H9 (cell line): Measurements from ENCODE around the gene STOX2. TPM values are rescaled to one million over a fixed set of nuclear protein-coding genes. Genes with fewer than 3 reads are reported as not detected.

Experiments
- DNase-seq: peaks from one replicate; pipeline ENCODE4 v3.0.0-alpha.2; 2017
- H2AFZ ChIP-seq: one replicate; pipeline ENCODE4 v1.6.1; 2013; ENCODE audit warnings: mild to moderate bottlenecking, low read length, control low read depth, moderate library complexity
- H2AK5ac ChIP-seq: 2 replicates; pipeline ENCODE4 v1.6.1; 2013; ENCODE audit warnings: low read length, control low read depth, mixed read lengths; ENCODE audit not compliant: insufficient read length
- H2BK120ac ChIP-seq: one replicate; pipeline ENCODE4 v1.6.1; 2013; ENCODE audit warnings: low read depth, mild to moderate bottlenecking, low read length, control low read depth, inconsistent platforms; ENCODE audit not compliant: poor library complexity, severe bottlenecking
- H2BK12ac ChIP-seq: 2 replicates; pipeline ENCODE4 v1.6.1; 2013; ENCODE audit warnings: low read length, control low read depth, mixed read lengths, low read depth; ENCODE audit not compliant: insufficient read length
- H2BK15ac ChIP-seq: 2 replicates; pipeline ENCODE4 v1.6.1; 2013; ENCODE audit warnings: low read depth, low read length, control low read depth
- H2BK20ac ChIP-seq: one replicate; pipeline ENCODE4 v1.6.1; 2013; ENCODE audit warnings: low read depth, mild to moderate bottlenecking, low read length, control low read depth, inconsistent platforms; ENCODE audit not compliant: poor library complexity, severe bottlenecking
- H2BK5ac ChIP-seq: 2 replicates; pipeline ENCODE4 v1.6.1; 2013; ENCODE audit warnings: low read length, control low read depth, mixed read lengths; ENCODE audit not compliant: insufficient read length
- H3K14ac ChIP-seq: 2 replicates; pipeline ENCODE4 v1.6.1; 2013; ENCODE audit warnings: low read length, control low read depth; ENCODE audit not compliant: insufficient read depth
- H3K18ac ChIP-seq: 2 replicates; pipeline ENCODE4 v1.6.1; 2013; ENCODE audit warnings: low read depth, mild to moderate bottlenecking, mixed read lengths, low read length, control low read depth; ENCODE audit not compliant: insufficient read length
- H3K23ac ChIP-seq: 2 replicates; pipeline ENCODE4 v1.6.1; 2013; ENCODE audit warnings: low read length, control low read depth, mixed read lengths, low read depth; ENCODE audit not compliant: insufficient read length
- H3K23me2 ChIP-seq: 2 replicates; pipeline ENCODE4 v1.6.1; 2013; ENCODE audit warnings: low read depth, mild to moderate bottlenecking, mixed read lengths, low read length, control low read depth; ENCODE audit not compliant: insufficient read length, poor library complexity, severe bottlenecking
- H3K27ac ChIP-seq: 2 replicates; pipeline ENCODE4 v1.5.1; 2013; ENCODE audit warnings: low read length, control low read depth, mixed read lengths, low read depth; ENCODE audit not compliant: insufficient read length
- H3K27me3 ChIP-seq: 2 replicates; pipeline ENCODE4 v1.6.1; 2013; ENCODE audit warnings: low read length, control low read depth, inconsistent platforms; ENCODE audit not compliant: insufficient read depth
- H3K4ac ChIP-seq: 2 replicates; pipeline ENCODE4 v1.6.1; 2013; ENCODE audit warnings: low read depth, mild to moderate bottlenecking, control low read depth, inconsistent platforms, low read length, moderate library complexity
- H3K4me1 ChIP-seq: 2 replicates; pipeline ENCODE4 v1.6.1; 2013; ENCODE audit warnings: low read length, control low read depth, inconsistent platforms; ENCODE audit not compliant: insufficient read depth
- H3K4me2 ChIP-seq: 2 replicates; pipeline ENCODE4 v1.6.1; 2013; ENCODE audit warnings: low read length, control low read depth, mixed read lengths; ENCODE audit not compliant: insufficient read length, insufficient read depth
- H3K56ac ChIP-seq: 2 replicates; pipeline ENCODE4 v1.6.1; 2013; ENCODE audit warnings: low read depth, mild to moderate bottlenecking, mixed read lengths, low read length, control low read depth; ENCODE audit not compliant: insufficient read length
- H3K79me1 ChIP-seq: 2 replicates; pipeline ENCODE4 v1.6.1; 2013; ENCODE audit warnings: low read depth, mild to moderate bottlenecking, moderate library complexity, low read length, control low read depth, inconsistent platforms; ENCODE audit not compliant: insufficient read depth, poor library complexity, severe bottlenecking
- H3K79me2 ChIP-seq: 2 replicates; pipeline ENCODE4 v1.6.1; 2013; ENCODE audit warnings: low read length, control low read depth, inconsistent platforms; ENCODE audit not compliant: insufficient read depth
- H3K9ac ChIP-seq: 2 replicates; pipeline ENCODE4 v1.6.1; 2013; ENCODE audit warnings: low read length, control low read depth, mixed read lengths; ENCODE audit not compliant: insufficient read length; ENCODE audit errors: extremely low read depth
- H3K9me3 ChIP-seq: one replicate; pipeline ENCODE4 v1.6.1; 2013; ENCODE audit warnings: low read depth, low read length, inconsistent platforms; ENCODE audit not compliant: control insufficient read depth
- H3T11ph ChIP-seq: one replicate; pipeline ENCODE4 v1.6.1; 2013; ENCODE audit warnings: mild to moderate bottlenecking, low read length, control low read depth, inconsistent platforms
- H4K20me1 ChIP-seq: one replicate; pipeline ENCODE4 v1.6.1; 2013; ENCODE audit not compliant: control insufficient read depth, insufficient read length, insufficient read depth
- H4K5ac ChIP-seq: 2 replicates; pipeline ENCODE4 v1.6.1; 2013; ENCODE audit warnings: low read depth, mild to moderate bottlenecking, mixed read lengths, low read length, control low read depth; ENCODE audit not compliant: insufficient read length
- H4K8ac ChIP-seq: replicated peaks from 2 replicates; pipeline ENCODE4 v1.6.1; 2013; ENCODE audit warnings: low read length, control low read depth, mixed read lengths, low read depth; ENCODE audit not compliant: insufficient read length
- H4K91ac ChIP-seq: 2 replicates; pipeline ENCODE4 v1.6.1; 2013; ENCODE audit warnings: low read depth, mild to moderate bottlenecking, moderate library complexity, mixed read lengths, low read length, control low read depth; ENCODE audit not compliant: insufficient read length
- H3K27ac Mint-ChIP-seq, 3 experiments: 2 replicates in 2 of 3; 3 replicates in 1 of 3; pipeline ENCODE4 v1.8.0; 2020 to 2021; ENCODE audit warnings: mixed read lengths in 3 of 3, mild to moderate bottlenecking in 1 of 3, moderate library complexity in 1 of 3
- H3K27me3 Mint-ChIP-seq: 2 replicates; pipeline ENCODE4 v1.8.0; 2021; ENCODE audit warnings: low read depth, mild to moderate bottlenecking, moderate library complexity, mixed read lengths
- H3K36me3 Mint-ChIP-seq, 3 experiments: 2 replicates in 2 of 3; 3 replicates in 1 of 3; pipeline ENCODE4 v1.8.0; 2020 to 2021; ENCODE audit warnings: low read depth in 3 of 3, mixed read lengths in 3 of 3; ENCODE audit not compliant: insufficient read depth in 1 of 3
- H3K4me1 Mint-ChIP-seq, 2 experiments: 2 replicates each; pipeline ENCODE4 v1.8.0; 2020; ENCODE audit warnings: mixed read lengths in 2 of 2
- H3K4me3 Mint-ChIP-seq, 2 experiments: 2 replicates in 1 of 2; 3 replicates in 1 of 2; pipeline ENCODE4 v1.8.0; 2020 to 2021; ENCODE audit warnings: mild to moderate bottlenecking in 2 of 2, mixed read lengths in 2 of 2, moderate library complexity in 1 of 2
- H3K9me3 Mint-ChIP-seq, 2 experiments: 2 replicates in 1 of 2; 3 replicates in 1 of 2; pipeline ENCODE4 v1.8.0; 2020; ENCODE audit warnings: mild to moderate bottlenecking in 2 of 2, mixed read lengths in 2 of 2, moderate library complexity in 1 of 2
- CTCF ChIP-seq: fragments of 200-600 bp; sonication (generic); conservative IDR thresholded peaks from 3 replicates; pipeline ENCODE4 v1.8.0; 2021; ENCODE audit warnings: antibody characterized with exemption, mild to moderate bottlenecking
- WGBS: extraction: QIAGEN DNeasy Blood & Tissue Kit; methylation state at CpG from one replicate; pipeline ENCODE4 v1.1.7; 2013; ENCODE audit warnings: missing lambda C conversion rate, low lambda C conversion rate, mixed read lengths; ENCODE audit not compliant: insufficient read length; ENCODE audit errors: extremely low coverage; 5-methylcytosine and 5-hydroxymethylcytosine counted together
- total RNA-seq: library from RNA; stranded (reverse); gene quantifications from 2 replicates; pipeline ENCODE4 v1.2.1, GENCODE V29; 2021

STOX2 gene
- total RNA-seq, 1 experiment from 2014 or later: 28.2 TPM

GRCh38 chr4:183961795-183962194, 56.7 kb downstream of the STOX2 start:
- DNase-seq: no peak
- no peak overlapping the region for H4K91ac ChIP-seq
- no peak overlapping the region for H3K18ac ChIP-seq
- H3K14ac ChIP-seq: no peak overlapping the region
- no peak overlapping the region for H4K8ac ChIP-seq
- no peak overlapping the region for H4K5ac ChIP-seq
- no peaks in the 10 kb centered on the region for H4K20me1 ChIP-seq
- no peak overlapping the region for H3K4me3 Mint-ChIP-seq
- H3K23ac ChIP-seq: no peak overlapping the region
- no peaks in the 10 kb centered on the region for H3K9me3 Mint-ChIP-seq
- peaks cover 10% of the 10 kb centered on the region; the same call in 1 of the 2 replicates for H3K4me1 ChIP-seq
- no peak overlapping the region for H3K4ac ChIP-seq
- H3K56ac ChIP-seq: no peak overlapping the region
- H2BK12ac ChIP-seq: no peak overlapping the region
- H3K27me3 Mint-ChIP-seq: no peaks in the 10 kb centered on the region
- H3K4me1 Mint-ChIP-seq: peaks cover 22 to 31% of the 10 kb centered on the region in 2 experiments
- no peaks in the 10 kb centered on the region for H3K36me3 Mint-ChIP-seq
- H3K23me2 ChIP-seq: no peaks in the 10 kb centered on the region
- H3K79me1 ChIP-seq: no peaks in the 10 kb centered on the region
- no peak overlapping the region for H2BK5ac ChIP-seq
- H3K27me3 ChIP-seq: no peaks in the 10 kb centered on the region; the same call in 1 of the 2 replicates
- no peak overlapping the region for H2AFZ ChIP-seq
- no peak overlapping the region for H3T11ph ChIP-seq
- no peak overlapping the region for H2BK120ac ChIP-seq
- no CpG with 5 or more reads among the region's 1 CpG for WGBS
- no peak overlapping the region for H2BK15ac ChIP-seq
- H3K27ac Mint-ChIP-seq: no peak overlapping the region
- H3K27ac ChIP-seq: no peak overlapping the region
- H3K9ac ChIP-seq: no peak overlapping the region
- H3K4me2 ChIP-seq: no peak overlapping the region
- no peak overlapping the region for H2AK5ac ChIP-seq
- H3K9me3 ChIP-seq: no peaks in the 10 kb centered on the region
- no peak for TF ChIP-seq CTCF
- H2BK20ac ChIP-seq: no peak overlapping the region
- peaks cover 5% of the 10 kb centered on the region; the same call in 1 of the 2 replicates for H3K79me2 ChIP-seq
